Tibial nerve (tissue), 4 donors: ENCODE data around the gene DNAJC13. TPM values are rescaled to one million over a fixed set of nuclear protein-coding genes. Genes with fewer than 3 reads are reported as not detected.
"Not testable (repeated sequence)": the region's sequence is repeated elsewhere in the genome, so short reads cannot be mapped to it uniquely, and the experiment has no call there.

Source experiments
- DNase-seq, 2 donors: peaks; one replicate each; pipeline ENCODE4 v3.0.0-alpha.2; 2019; ENCODE audit warnings: low spot score in 2 of 2
- H3K27ac ChIP-seq, 4 donors: fragments of 200-600 bp; sonication (generic) in 3 of 4; one replicate each; pipeline ENCODE4 v1.5.1; 2017 to 2019; ENCODE audit warnings: mild to moderate bottlenecking in 1 of 4
- H3K27me3 ChIP-seq, 2 donors: fragments of 200-600 bp; sonication (generic) in 1 of 2; one replicate each; pipeline versions ENCODE4 v1.5.1 to v1.6.0; 2017 to 2019
- H3K36me3 ChIP-seq, 3 donors: fragments of 200-600 bp; sonication (generic); one replicate each; pipeline ENCODE4 v1.5.1; 2018 to 2019
- H3K4me1 ChIP-seq, 4 donors: fragments of 200-600 bp; sonication (generic) in 3 of 4; one replicate each; pipeline ENCODE4 v1.5.1; 2017 to 2019
- H3K4me3 ChIP-seq, 4 donors: fragments of 200-600 bp; sonication (generic) in 3 of 4; one replicate each; pipeline ENCODE4 v1.5.1; 2017 to 2019; ENCODE audit warnings: mild to moderate bottlenecking in 1 of 4, moderate library complexity in 1 of 4
- H3K9me3 ChIP-seq, 4 donors: fragments of 200-600 bp; sonication (generic) in 3 of 4; one replicate each; pipeline ENCODE4 v1.5.1; 2017 to 2019
- EP300 ChIP-seq, 2 donors: sonication (generic); formaldehyde crosslinking; IDR thresholded peaks; one replicate each; pipeline ENCODE4 v1.6.1; 2017; ENCODE audit warnings: antibody characterized with exemption in 2 of 2, mild to moderate bottlenecking in 1 of 2
- POLR2A ChIP-seq, 2 donors: fragments of 450-650 bp; IDR thresholded peaks; one replicate each; pipeline ENCODE4 v1.6.1; 2017; ENCODE audit warnings: antibody characterized with exemption in 2 of 2, mild to moderate bottlenecking in 2 of 2, moderate library complexity in 2 of 2
- WGBS, 2 donors: methylation state at CpG; one replicate each; pipeline ENCODE4 v1.1.5; 2018; 5-methylcytosine and 5-hydroxymethylcytosine counted together
- total RNA-seq, 4 donors: library from RNA; depleted of rRNA; stranded (reverse); fragments of >200 nt; gene quantifications; one replicate each; pipeline ENCODE4 v1.1.0, GENCODE V29; 2016
- TF ChIP-seq, protein P1 (sequence below), 5 experiments: fragments of 200-600 bp in 3 of 5; fragments of 450-650 bp in 2 of 5; sonication (generic) in 3 of 5; IDR thresholded peaks; one replicate each; pipeline ENCODE4 v1.5.1; 2016 to 2019; ENCODE audit warnings: antibody characterized with exemption in 5 of 5, mild to moderate bottlenecking in 3 of 5, moderate library complexity in 2 of 5

The DNAJC13 gene
- total RNA-seq, 4 donors from 2014 or later, result 43.3 to 62.8 (median 56.0) TPM

GRCh38 chr3:132386259-132386658, 31.0 kb upstream of the DNAJC13 start:
- Histone ChIP-seq H3K27ac (no peak overlapping the region), H3K36me3 (no peaks in the 10 kb centered on the region), H3K27me3 (no peaks in the 10 kb centered on the region), H3K4me3 (no peak overlapping the region), H3K4me1 (no peaks in the 10 kb centered on the region), H3K9me3 (no peaks in the 10 kb centered on the region)
- WGBS, 2 donors, result 88 to 92% methylated on average over 8 of the region's 8 CpGs
- TF ChIP-seq EP300 (IDR thresholded peaks at IDR 0.05) (no peak), POLR2A (IDR thresholded peaks at IDR 0.05) (no peak)
- TF ChIP-seq, protein P1, sequence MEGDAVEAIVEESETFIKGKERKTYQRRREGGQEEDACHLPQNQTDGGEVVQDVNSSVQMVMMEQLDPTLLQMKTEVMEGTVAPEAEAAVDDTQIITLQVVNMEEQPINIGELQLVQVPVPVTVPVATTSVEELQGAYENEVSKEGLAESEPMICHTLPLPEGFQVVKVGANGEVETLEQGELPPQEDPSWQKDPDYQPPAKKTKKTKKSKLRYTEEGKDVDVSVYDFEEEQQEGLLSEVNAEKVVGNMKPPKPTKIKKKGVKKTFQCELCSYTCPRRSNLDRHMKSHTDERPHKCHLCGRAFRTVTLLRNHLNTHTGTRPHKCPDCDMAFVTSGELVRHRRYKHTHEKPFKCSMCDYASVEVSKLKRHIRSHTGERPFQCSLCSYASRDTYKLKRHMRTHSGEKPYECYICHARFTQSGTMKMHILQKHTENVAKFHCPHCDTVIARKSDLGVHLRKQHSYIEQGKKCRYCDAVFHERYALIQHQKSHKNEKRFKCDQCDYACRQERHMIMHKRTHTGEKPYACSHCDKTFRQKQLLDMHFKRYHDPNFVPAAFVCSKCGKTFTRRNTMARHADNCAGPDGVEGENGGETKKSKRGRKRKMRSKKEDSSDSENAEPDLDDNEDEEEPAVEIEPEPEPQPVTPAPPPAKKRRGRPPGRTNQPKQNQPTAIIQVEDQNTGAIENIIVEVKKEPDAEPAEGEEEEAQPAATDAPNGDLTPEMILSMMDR (IDR thresholded peaks at IDR 0.05), result no peak
- no peak for DNase-seq

- WGBS, 2 donors, result 81 to 85% methylated on average over 1 of the region's 1 CpG
- not testable (repeated sequence) for H3K27ac ChIP-seq, H3K27me3 ChIP-seq, H3K4me1 ChIP-seq, H3K9me3 ChIP-seq, H3K4me3 ChIP-seq, H3K36me3 ChIP-seq, DNase-seq
Measured at GRCh38 chr3:132392675-132393074, 24.6 kb upstream of the DNAJC13 start.

DNA sequence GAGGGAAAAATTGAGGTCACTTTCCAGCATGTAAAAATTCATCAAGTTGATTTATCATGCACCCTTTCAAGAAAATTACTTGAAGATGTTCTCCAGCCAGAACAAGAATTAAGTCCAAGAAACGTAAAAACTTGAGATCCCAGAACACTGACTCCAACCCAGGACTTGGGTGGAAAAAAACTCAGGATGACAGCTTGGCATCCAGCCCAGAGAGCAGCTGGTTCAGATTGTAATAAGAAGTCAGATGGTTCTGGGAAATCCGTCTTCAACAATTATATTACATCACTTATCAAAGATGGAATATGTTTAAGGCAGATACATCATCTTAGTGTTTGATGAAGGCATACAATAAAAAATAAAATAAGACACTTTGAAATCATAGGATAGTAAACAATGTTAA, 23.0 kb upstream of the DNAJC13 start:
- Histone ChIP-seq H3K4me3 (no peak overlapping the region), H3K4me1 (no peaks in the 10 kb centered on the region), H3K36me3 (no peaks in the 10 kb centered on the region), H3K27ac (no peak overlapping the region), H3K27me3 (no peaks in the 10 kb centered on the region), H3K9me3 (peaks cover 0 to 3% (median 0%) of the 10 kb centered on the region in 4 donors)
- no peak for DNase-seq
- TF ChIP-seq POLR2A (IDR thresholded peaks at IDR 0.05) (no peak), EP300 (IDR thresholded peaks at IDR 0.05) (no peak)
- TF ChIP-seq, protein P1 (IDR thresholded peaks at IDR 0.05), result no peak
- WGBS, 2 donors, result 20 to 23% methylated on average over 2 of the region's 2 CpGs

DNA sequence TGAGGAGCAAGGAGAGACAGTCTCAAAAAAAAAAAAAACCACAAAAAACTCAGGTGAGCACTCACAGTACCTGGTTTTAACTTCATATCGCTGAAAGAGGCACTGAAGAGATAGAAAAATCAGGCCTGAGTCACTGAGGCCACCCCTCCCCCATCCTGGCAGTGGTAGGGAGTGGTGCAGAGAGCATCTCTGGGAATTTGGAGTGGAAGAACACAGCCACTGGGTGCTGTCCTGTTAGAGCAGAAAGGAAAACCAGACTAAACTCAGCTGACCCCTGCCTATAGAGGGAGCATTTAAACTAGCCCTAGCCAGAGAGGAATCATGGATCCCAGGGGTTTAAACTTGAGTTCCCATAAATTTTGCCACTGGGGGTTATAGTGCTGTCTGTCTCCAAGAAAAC, 22.2 kb upstream of the DNAJC13 start:
- WGBS, 2 donors, result 71 to 74% methylated on average over 1 of the region's 1 CpG
- peaks cover 0 to 3% (median 0%) of the 10 kb centered on the region in 4 donors for H3K9me3 ChIP-seq
- no peaks in the 10 kb centered on the region for H3K4me1 ChIP-seq
- no peaks in the 10 kb centered on the region for H3K27me3 ChIP-seq
- DNase-seq, result no peak
- H3K27ac ChIP-seq, result no peak overlapping the region
- H3K4me3 ChIP-seq, result no peak overlapping the region
- H3K36me3 ChIP-seq, result no peaks in the 10 kb centered on the region
- TF ChIP-seq POLR2A (IDR thresholded peaks at IDR 0.05), result no peak
- no peak for TF ChIP-seq EP300 (IDR thresholded peaks at IDR 0.05)
- TF ChIP-seq, protein P1 (IDR thresholded peaks at IDR 0.05), result no peak

DNA sequence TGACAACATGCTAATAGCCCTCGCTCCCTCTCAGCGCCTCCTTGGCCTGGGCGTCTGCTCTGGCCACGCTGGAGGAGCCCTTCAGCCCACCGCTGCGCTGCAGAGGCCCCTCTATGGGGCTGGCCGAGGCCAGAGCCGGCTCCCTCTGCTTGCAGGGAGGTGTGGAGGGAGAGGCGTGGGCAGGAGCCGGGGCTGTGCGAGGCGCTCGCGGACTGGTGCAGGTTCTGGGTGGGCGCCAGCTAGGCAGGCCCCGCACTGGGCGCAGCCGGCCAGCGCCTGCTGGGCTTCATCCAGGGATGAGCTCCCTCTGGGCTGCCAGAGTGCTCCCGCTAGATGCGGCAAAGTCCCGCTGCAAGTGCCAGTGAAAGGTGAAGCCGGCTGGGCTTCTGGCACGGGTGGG, 21.0 kb upstream of the DNAJC13 start:
- WGBS, 2 donors, result 88 to 89% methylated on average over 9 to 18 of the region's 24 CpGs
- DNase-seq, result no peak
- peaks cover 0 to 3% (median 0%) of the 10 kb centered on the region in 4 donors for H3K9me3 ChIP-seq

GRCh38 chr3:132396776-132397175, 20.5 kb upstream of the DNAJC13 start:
- WGBS, 2 donors, result 87 to 92% methylated on average over 8 of the region's 8 CpGs

More for the DNA sequence above, 21.0 kb upstream of the DNAJC13 start:
- H3K27me3 ChIP-seq, result no peaks in the 10 kb centered on the region
- TF ChIP-seq EP300 (IDR thresholded peaks at IDR 0.05) (no peak), POLR2A (IDR thresholded peaks at IDR 0.05) (no peak)
- TF ChIP-seq, protein P1 (IDR thresholded peaks at IDR 0.05), result no peak
- H3K36me3 ChIP-seq, result no peaks in the 10 kb centered on the region
- no peaks in the 10 kb centered on the region for H3K4me1 ChIP-seq
- no peak overlapping the region for H3K4me3 ChIP-seq
- H3K27ac ChIP-seq, result no peak overlapping the region

More at GRCh38 chr3:132396776-132397175, 20.5 kb upstream of the DNAJC13 start:
- H3K27me3 ChIP-seq, H3K27ac ChIP-seq, H3K4me1 ChIP-seq, H3K9me3 ChIP-seq, H3K4me3 ChIP-seq, H3K36me3 ChIP-seq, DNase-seq: not testable (repeated sequence)
